Activated CD8-positive, alpha-beta T cell treated with anti-CD3 and anti-CD28 coated beads for 36 hours (primary cell): ENCODE data around the gene DVL3. TPM values are rescaled to one million over a fixed set of nuclear protein-coding genes. Genes with fewer than 3 reads are reported as not detected.
A peak's percentile ranks its signal among the peaks of the same experiment; 100 is the strongest.

Experiments used
- ATAC-seq: fragments of 200-7000 bp; cut with Tn5 transposase; one replicate; pipeline ENCODE4 v1.10.0; 2021; ENCODE audit warnings: mild to moderate bottlenecking, moderate library complexity
- CTCF ChIA-PET: fragments of 350-600 bp; sonication (Branson Sonifier 250); formaldehyde crosslinking; loops from one replicate; lab custom pipeline; 2021; ENCODE audit warnings: antibody characterized with exemption; lab: Charles Lee
- POLR2A ChIA-PET: fragments of 350-600 bp; sonication (Branson Sonifier 250); formaldehyde crosslinking; loops from one replicate; lab custom pipeline; 2021; ENCODE audit warnings: antibody characterized with exemption; lab: Charles Lee
- DNase-seq: peaks from one replicate; pipeline ENCODE4 v3.0.0-alpha.2; 2020
- H3K27ac Mint-ChIP-seq: one replicate; pipeline ENCODE4 v1.8.0; 2021; ENCODE audit warnings: mild to moderate bottlenecking, mixed read lengths
- H3K27me3 Mint-ChIP-seq: one replicate; pipeline ENCODE4 v1.8.0; 2021; ENCODE audit warnings: mixed read lengths
- H3K36me3 Mint-ChIP-seq: one replicate; pipeline ENCODE4 v1.8.0; 2021; ENCODE audit warnings: low read depth, mixed read lengths
- H3K4me1 Mint-ChIP-seq: one replicate; pipeline ENCODE4 v1.8.0; 2021; ENCODE audit warnings: low read depth, mixed read lengths
- H3K4me3 Mint-ChIP-seq: one replicate; pipeline ENCODE4 v1.8.0; 2021; ENCODE audit warnings: mild to moderate bottlenecking, moderate library complexity, mixed read lengths
- H3K9me3 Mint-ChIP-seq: one replicate; pipeline ENCODE4 v1.8.0; 2021; ENCODE audit warnings: mixed read lengths
- intact Hi-C: fragments of 100-400 bp; cut with micrococcal nuclease; formaldehyde crosslinking; loops from one replicate; pipeline ENCODE4 v1.10.0; 2022
- total RNA-seq, 2 experiments: library from RNA; stranded (reverse); gene quantifications; one replicate each; pipeline ENCODE4 v1.2.3, GENCODE V29; 2021
- TF ChIP-seq, protein P1 (sequence below): fragments of 200-600 bp; IDR thresholded peaks from one replicate; pipeline ENCODE4 v1.8.0; 2022; ENCODE audit warnings: antibody characterized with exemption, mild to moderate bottlenecking

Gene DVL3
- total RNA-seq, 2 experiments from 2014 or later, result 21.2 to 25.9 TPM

DNA sequence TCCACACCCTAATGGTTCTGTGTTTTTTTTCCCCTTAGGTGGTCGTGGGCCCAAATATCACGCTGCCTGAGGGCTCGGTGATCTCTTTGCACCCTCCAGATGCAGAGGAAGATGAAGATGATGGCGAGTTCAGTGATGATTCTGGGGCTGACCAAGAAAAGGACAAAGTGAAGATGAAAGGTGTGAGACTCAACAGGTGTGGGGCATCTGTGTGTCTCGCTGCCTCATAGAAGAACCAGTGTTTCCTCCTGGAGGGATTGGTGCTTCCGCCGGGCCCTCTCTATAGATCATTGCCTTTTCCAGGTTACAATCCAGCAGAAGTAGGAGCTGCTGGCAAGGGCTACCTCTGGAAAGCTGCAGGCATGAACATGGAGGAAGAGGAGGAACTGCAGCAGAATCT, 13.0 kb upstream of the DVL3 start:
- peaks cover 44% of the 10 kb centered on the region for H3K36me3 Mint-ChIP-seq
- ChIA-PET CTCF (no interaction called here), POLR2A (interaction anchor here (0.7 kb wide), 1 partner anchor 13 kb away, joined by 5 read pairs; the partner anchor contains the start of gene DVL3)
- no peaks in the 10 kb centered on the region for H3K9me3 Mint-ChIP-seq
- TF ChIP-seq, protein P1, sequence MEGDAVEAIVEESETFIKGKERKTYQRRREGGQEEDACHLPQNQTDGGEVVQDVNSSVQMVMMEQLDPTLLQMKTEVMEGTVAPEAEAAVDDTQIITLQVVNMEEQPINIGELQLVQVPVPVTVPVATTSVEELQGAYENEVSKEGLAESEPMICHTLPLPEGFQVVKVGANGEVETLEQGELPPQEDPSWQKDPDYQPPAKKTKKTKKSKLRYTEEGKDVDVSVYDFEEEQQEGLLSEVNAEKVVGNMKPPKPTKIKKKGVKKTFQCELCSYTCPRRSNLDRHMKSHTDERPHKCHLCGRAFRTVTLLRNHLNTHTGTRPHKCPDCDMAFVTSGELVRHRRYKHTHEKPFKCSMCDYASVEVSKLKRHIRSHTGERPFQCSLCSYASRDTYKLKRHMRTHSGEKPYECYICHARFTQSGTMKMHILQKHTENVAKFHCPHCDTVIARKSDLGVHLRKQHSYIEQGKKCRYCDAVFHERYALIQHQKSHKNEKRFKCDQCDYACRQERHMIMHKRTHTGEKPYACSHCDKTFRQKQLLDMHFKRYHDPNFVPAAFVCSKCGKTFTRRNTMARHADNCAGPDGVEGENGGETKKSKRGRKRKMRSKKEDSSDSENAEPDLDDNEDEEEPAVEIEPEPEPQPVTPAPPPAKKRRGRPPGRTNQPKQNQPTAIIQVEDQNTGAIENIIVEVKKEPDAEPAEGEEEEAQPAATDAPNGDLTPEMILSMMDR, result no peak
- peaks cover 7% of the 10 kb centered on the region for H3K4me1 Mint-ChIP-seq
- DNase-seq (no peak), ATAC-seq (no peak)
- no peak overlapping the region for H3K4me3 Mint-ChIP-seq
- H3K27ac Mint-ChIP-seq, result peak overlapping the region; percentile 15
- intact Hi-C loops, result no loop called here
- no peaks in the 10 kb centered on the region for H3K27me3 Mint-ChIP-seq

DNA sequence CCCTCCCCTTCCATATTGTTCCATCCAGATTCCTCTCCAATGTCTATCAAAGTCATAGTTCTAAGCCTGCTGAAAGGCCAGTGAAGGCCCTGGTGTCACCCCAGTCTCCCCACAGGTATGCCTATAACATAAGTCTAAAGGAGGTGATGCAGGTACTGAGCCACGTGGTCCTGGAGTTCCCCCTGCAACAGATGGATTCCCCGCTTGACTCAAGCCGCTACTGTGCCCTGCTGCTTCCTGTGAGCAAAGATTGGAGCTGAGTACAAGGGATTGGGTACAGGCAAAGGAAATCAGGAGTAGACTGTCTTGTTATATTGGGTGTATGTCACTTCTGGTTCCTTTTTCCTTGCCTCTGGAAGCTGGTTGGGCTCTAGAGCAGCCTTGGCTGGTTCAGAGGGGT, 11.8 kb upstream of the DVL3 start:
- H3K27ac Mint-ChIP-seq, result peak overlapping the region; percentile 61
- no peak overlapping the region for H3K4me3 Mint-ChIP-seq
- ATAC-seq, result peak; percentile 23
- intact Hi-C loops, result no loop called here
- H3K36me3 Mint-ChIP-seq, result peaks cover 35% of the 10 kb centered on the region
- CTCF ChIA-PET, result interaction anchor here (0.9 to 2.0 kb wide), 3 partner anchors 8 to 85 kb away, joined by 3 to 5 read pairs (median 5); partner anchors contain the start of gene EIF2B5
- DNase-seq, result no peak
- no peaks in the 10 kb centered on the region for H3K27me3 Mint-ChIP-seq
- no peaks in the 10 kb centered on the region for H3K4me1 Mint-ChIP-seq
- TF ChIP-seq, protein P1, result no peak
- POLR2A ChIA-PET, result interaction anchor here (1.1 to 4.2 kb wide), 4 partner anchors 9 to 125 kb away, joined by 3 to 40 read pairs (median 8); partner anchors contain the start of genes DVL3 and EIF2B5
- no peaks in the 10 kb centered on the region for H3K9me3 Mint-ChIP-seq

DNA sequence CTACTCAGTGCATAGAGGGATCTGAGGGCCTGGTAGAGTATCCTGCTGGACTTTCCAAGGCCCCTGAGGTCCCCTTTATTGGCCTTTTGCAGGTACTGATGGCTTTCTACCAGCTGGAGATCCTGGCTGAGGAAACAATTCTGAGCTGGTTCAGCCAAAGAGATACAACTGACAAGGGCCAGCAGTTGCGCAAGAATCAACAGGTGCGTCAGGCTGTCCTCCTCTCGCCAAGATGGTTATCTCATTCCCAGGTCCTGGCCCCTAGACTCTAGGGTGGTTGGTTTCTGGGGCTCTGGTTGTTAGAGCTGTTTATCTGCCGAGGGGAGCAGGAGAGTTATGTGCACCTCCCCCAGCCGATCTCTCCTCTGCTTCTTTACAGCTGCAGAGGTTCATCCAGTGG, 10.7 kb upstream of the DVL3 start:
- Mint-ChIP-seq H3K4me1 (no peaks in the 10 kb centered on the region), H3K4me3 (no peak overlapping the region), H3K27me3 (no peaks in the 10 kb centered on the region), H3K9me3 (no peaks in the 10 kb centered on the region), H3K36me3 (peaks cover 35% of the 10 kb centered on the region), H3K27ac (peak overlapping the region; percentile 30)
- DNase-seq, result no peak
- POLR2A ChIA-PET, result interaction anchor here (1.1 to 4.2 kb wide), 6 partner anchors 8 to 124 kb away, joined by 3 to 40 read pairs (median 6); partner anchors contain the start of genes ABCF3, DVL3 and EIF2B5
- no peak for ATAC-seq
- TF ChIP-seq, protein P1, result no peak
- CTCF ChIA-PET, result interaction anchor here (1.1 to 2.2 kb wide), 8 partner anchors 8 to 105 kb away, joined by 3 to 10 read pairs (median 4); partner anchors contain the start of genes EEF1AKMT4 and EIF2B5
- intact Hi-C loops, result no loop called here

DNA sequence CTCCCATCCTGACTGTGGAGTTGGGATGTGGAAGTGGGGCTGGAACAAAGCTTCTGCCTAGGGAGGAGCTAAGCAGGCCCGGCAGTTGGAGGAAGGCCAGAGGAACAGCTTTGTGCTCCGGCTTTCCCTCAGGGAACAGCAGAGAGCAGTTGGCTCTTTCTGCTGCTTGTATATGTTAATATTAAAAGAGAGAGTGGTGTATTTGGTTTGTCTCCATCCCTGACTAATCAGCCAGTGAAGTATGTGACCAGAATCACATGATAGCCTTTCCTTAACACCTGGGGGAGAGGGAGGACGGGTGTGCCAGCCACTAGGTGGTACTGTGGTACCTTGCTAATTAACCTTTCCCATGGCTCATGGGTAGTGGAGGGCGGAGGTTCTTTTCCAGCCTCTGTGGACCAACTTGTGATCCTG, 10.1 kb upstream of the DVL3 start:
- ChIA-PET CTCF (interaction anchor here (1.1 to 2.2 kb wide), 12 partner anchors 8 to 144 kb away, joined by 3 to 12 read pairs (median 5); partner anchors contain the start of genes DVL3, EEF1AKMT4 and EIF2B5), POLR2A (interaction anchor here (1.1 to 4.2 kb wide), 5 partner anchors 10 to 95 kb away, joined by 3 to 40 read pairs (median 6); partner anchors contain the start of genes ABCF3, DVL3 and EIF2B5)
- peak; percentile 61 for DNase-seq
- peak; percentile 85 for ATAC-seq
- H3K9me3 Mint-ChIP-seq, result no peaks in the 10 kb centered on the region
- no peaks in the 10 kb centered on the region for H3K4me1 Mint-ChIP-seq
- TF ChIP-seq, protein P1, result peak; percentile 18
- no peak overlapping the region for H3K4me3 Mint-ChIP-seq
- H3K27me3 Mint-ChIP-seq, result no peaks in the 10 kb centered on the region
- peak overlapping the region; percentile 30 for H3K27ac Mint-ChIP-seq
- H3K36me3 Mint-ChIP-seq, result peaks cover 33% of the 10 kb centered on the region
- intact Hi-C loops, result no loop called here

DNA sequence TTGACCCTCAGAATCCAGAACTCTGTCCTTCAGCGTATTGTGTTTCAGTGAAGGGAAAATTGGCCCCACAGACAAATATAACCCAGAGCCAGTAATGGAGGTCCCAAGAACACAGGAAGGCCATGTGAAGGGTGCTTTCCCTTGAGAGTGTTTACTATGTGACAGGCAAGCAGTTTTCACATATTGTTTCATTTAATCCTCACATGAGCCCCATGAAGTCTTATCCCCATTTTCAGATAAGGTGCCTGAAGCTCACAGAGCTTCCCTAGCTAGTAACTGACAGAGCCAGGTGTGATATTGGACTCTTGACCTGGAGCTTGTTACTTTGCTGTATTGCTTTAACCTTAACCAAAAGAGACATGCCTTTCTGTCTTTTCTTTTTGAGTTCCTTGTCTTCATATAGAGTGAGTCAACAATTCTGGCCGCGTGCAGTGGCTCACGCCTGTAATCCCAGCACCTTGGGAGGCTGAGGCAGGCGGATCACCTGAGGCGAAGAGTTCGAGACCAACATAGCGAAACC, 9.4 kb upstream of the DVL3 start:
- ChIA-PET CTCF (interaction anchor here (1.1 to 2.2 kb wide), 7 partner anchors 9 to 143 kb away, joined by 3 to 12 read pairs (median 6); partner anchors contain the start of genes DVL3 and EEF1AKMT4), POLR2A (interaction anchor here (1.1 to 4.2 kb wide), 4 partner anchors 9 to 43 kb away, joined by 3 to 40 read pairs (median 7); partner anchors contain the start of genes DVL3 and EIF2B5)
- ATAC-seq (no peak), DNase-seq (no peak)
- no peak overlapping the region for H3K27ac Mint-ChIP-seq
- H3K9me3 Mint-ChIP-seq, result no peaks in the 10 kb centered on the region
- no peak overlapping the region for H3K4me3 Mint-ChIP-seq
- H3K27me3 Mint-ChIP-seq, result no peaks in the 10 kb centered on the region
- intact Hi-C loops, result no loop called here
- no peaks in the 10 kb centered on the region for H3K4me1 Mint-ChIP-seq
- TF ChIP-seq, protein P1, result no peak
- peaks cover 31% of the 10 kb centered on the region for H3K36me3 Mint-ChIP-seq
